Natural killer cell (primary cell): ENCODE data around the gene PDE4B. TPM values are rescaled to one million over a fixed set of nuclear protein-coding genes. Genes with fewer than 3 reads are reported as not detected.
A peak's percentile ranks its signal among the peaks of the same experiment; 100 is the strongest.

Experiments
- ATAC-seq, 3 donors: fragments of 150-1000 bp in 2 of 3; fragments of 200-7000 bp in 1 of 3; cut with Tn5 transposase; 1 replicate in 1 of 3; 2 replicates in 2 of 3; pipeline ENCODE4 v1.10.0; 2021; ENCODE audit warnings: mild to moderate bottlenecking in 2 of 3, moderate library complexity in 2 of 3
- DNase-seq, 2 donors: peaks; one replicate each; pipeline versions ENCODE4 v3.0.0 to v3.0.0-alpha.2; 2013 to 2021; ENCODE audit warnings: mixed read lengths in 1 of 2
- H3K27ac ChIP-seq: one replicate; pipeline ENCODE4 v1.5.1; 2013; ENCODE audit warnings: mild to moderate bottlenecking, low read length
- H3K27me3 ChIP-seq: one replicate; pipeline ENCODE4 v1.6.1; 2013; ENCODE audit warnings: low read length; ENCODE audit not compliant: control insufficient read depth, insufficient read depth
- H3K36me3 ChIP-seq: one replicate; pipeline ENCODE4 v1.6.1; 2013; ENCODE audit warnings: low read length; ENCODE audit not compliant: control insufficient read depth, insufficient read depth
- H3K4me1 ChIP-seq: one replicate; pipeline ENCODE4 v1.6.1; 2013; ENCODE audit warnings: low read length; ENCODE audit not compliant: control insufficient read depth, insufficient read depth
- H3K4me3 ChIP-seq: one replicate; pipeline ENCODE4 v1.5.1; 2013; ENCODE audit warnings: low read length
- H3K9me3 ChIP-seq: one replicate; pipeline ENCODE4 v1.6.1; 2013; ENCODE audit warnings: low read length; ENCODE audit not compliant: control insufficient read depth, insufficient read depth
- H3K27ac Mint-ChIP-seq, 2 donors: one replicate each; pipeline ENCODE4 v1.8.0; 2022; ENCODE audit warnings: mild to moderate bottlenecking in 2 of 2, mixed read lengths in 2 of 2, moderate library complexity in 1 of 2
- H3K27me3 Mint-ChIP-seq, 2 donors: one replicate each; pipeline ENCODE4 v1.8.0; 2022; ENCODE audit warnings: low read depth in 2 of 2, mixed read lengths in 2 of 2
- H3K36me3 Mint-ChIP-seq: one replicate; pipeline ENCODE4 v1.8.0; 2022; ENCODE audit warnings: mixed read lengths
- H3K4me1 Mint-ChIP-seq, 2 donors: one replicate each; pipeline ENCODE4 v1.8.0; 2022; ENCODE audit warnings: mixed read lengths in 2 of 2
- H3K4me3 Mint-ChIP-seq: one replicate; pipeline ENCODE4 v1.8.0; 2022; ENCODE audit warnings: mild to moderate bottlenecking, moderate library complexity, mixed read lengths
- H3K9me3 Mint-ChIP-seq, 2 donors: one replicate each; pipeline ENCODE4 v1.8.0; 2022; ENCODE audit warnings: mixed read lengths in 2 of 2
- CTCF ChIP-seq: fragments of 200-600 bp; IDR thresholded peaks from one replicate; pipeline ENCODE4 v1.8.0; 2022; ENCODE audit warnings: antibody characterized with exemption
- WGBS: methylation state at CpG from one replicate; pipeline ENCODE4 v1.1.7; 2013; ENCODE audit warnings: missing lambda C conversion rate; ENCODE audit not compliant: insufficient coverage; 5-methylcytosine and 5-hydroxymethylcytosine counted together
- intact Hi-C: fragments of 100-400 bp; cut with micrococcal nuclease; formaldehyde crosslinking; loops from one replicate; pipeline ENCODE4 v1.14.2; 2022
- total RNA-seq, 4 donors: library from RNA; stranded (reverse); fragments of 120-200 nt in 1 of 4; gene quantifications; one replicate each; pipeline versions ENCODE4 v1.2.3 to v1.2.4, GENCODE V29; 2013 to 2022

The PDE4B gene
- total RNA-seq, 3 donors from 2014 or later (not counting 1 experiment from before 2014, with no cell fraction given) = 18.0 to 42.4 (median 25.5) TPM

GRCh38 chr1:66288048-66288447 lies 495.4 kb downstream of the PDE4B start:
- peak in 1 of 2 donors; percentile 46 for DNase-seq
- Histone ChIP-seq H3K27me3 (no peaks in the 10 kb centered on the region), H3K4me1 (peaks cover 19% of the 10 kb centered on the region), H3K4me3 (no peak overlapping the region), H3K27ac (no peak overlapping the region), H3K36me3 (no peaks in the 10 kb centered on the region), H3K9me3 (no peaks in the 10 kb centered on the region)
- H3K27ac Mint-ChIP-seq = no peak overlapping the region
- H3K27me3 Mint-ChIP-seq = peaks cover 16 to 23% of the 10 kb centered on the region in 2 donors
- H3K4me3 Mint-ChIP-seq = no peak overlapping the region
- no peak for TF ChIP-seq CTCF
- intact Hi-C loops = loop anchor here (5.0 kb wide), 1 partner anchor 64 kb away; no protein-coding TSS in a partner anchor
- H3K4me1 Mint-ChIP-seq = peaks cover 22% of the 10 kb centered on the region in 2 donors
- WGBS = 58% methylated on average over 2 of the region's 2 CpGs
- H3K9me3 Mint-ChIP-seq = no peaks in the 10 kb centered on the region
- H3K36me3 Mint-ChIP-seq = no peaks in the 10 kb centered on the region
- peak in 2 of 3 donors; percentile 76 to 78 for ATAC-seq

GRCh38 chr1:66290761-66291530 lies 498.3 kb downstream of the PDE4B start:
- no CpG with 5 or more reads among the region's 1 CpG for WGBS
- Histone ChIP-seq H3K4me1 (peaks cover 16% of the 10 kb centered on the region), H3K36me3 (no peaks in the 10 kb centered on the region), H3K27me3 (no peaks in the 10 kb centered on the region), H3K9me3 (no peaks in the 10 kb centered on the region), H3K4me3 (no peak overlapping the region), H3K27ac (no peak overlapping the region)
- no peaks in the 10 kb centered on the region for H3K9me3 Mint-ChIP-seq
- no peak for TF ChIP-seq CTCF
- peaks cover 16 to 19% of the 10 kb centered on the region in 2 donors for H3K27me3 Mint-ChIP-seq
- intact Hi-C loops = no loop called here
- ATAC-seq (no peak), DNase-seq (no peak)
- H3K36me3 Mint-ChIP-seq = no peaks in the 10 kb centered on the region
- H3K4me3 Mint-ChIP-seq = no peak overlapping the region
- H3K27ac Mint-ChIP-seq = no peak overlapping the region
- peaks cover 8% of the 10 kb centered on the region in 2 donors for H3K4me1 Mint-ChIP-seq

DNA sequence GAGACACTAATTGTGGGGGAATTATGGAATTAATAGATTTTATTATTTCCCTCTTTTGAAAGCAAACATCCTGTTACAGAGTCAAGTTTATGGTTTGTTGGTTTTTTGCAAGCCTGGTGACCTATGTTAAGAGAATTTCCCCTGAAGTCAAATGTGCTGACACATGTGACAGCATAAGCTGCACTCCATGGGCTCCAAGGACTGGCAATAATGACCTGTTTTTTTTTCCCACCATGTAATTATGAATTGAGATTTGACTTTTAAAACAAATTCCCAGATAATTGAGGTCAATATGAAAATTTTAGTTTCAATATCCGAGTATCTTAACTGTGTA lies 498.8 kb downstream of the PDE4B start:
- Histone ChIP-seq H3K36me3 (no peaks in the 10 kb centered on the region), H3K9me3 (no peaks in the 10 kb centered on the region), H3K27me3 (no peaks in the 10 kb centered on the region), H3K27ac (no peak overlapping the region), H3K4me1 (peaks cover 12% of the 10 kb centered on the region), H3K4me3 (no peak overlapping the region)
- ATAC-seq = no peak
- intact Hi-C loops = no loop called here
- no peak overlapping the region for H3K27ac Mint-ChIP-seq
- DNase-seq = no peak
- H3K4me3 Mint-ChIP-seq = no peak overlapping the region
- no peak for TF ChIP-seq CTCF
- H3K27me3 Mint-ChIP-seq = peaks cover 16 to 19% of the 10 kb centered on the region in 2 donors
- H3K36me3 Mint-ChIP-seq = no peaks in the 10 kb centered on the region
- WGBS = no CpG with 5 or more reads among the region's 1 CpG
- H3K4me1 Mint-ChIP-seq = peaks cover 6 to 7% of the 10 kb centered on the region in 2 donors
- no peaks in the 10 kb centered on the region for H3K9me3 Mint-ChIP-seq

DNA sequence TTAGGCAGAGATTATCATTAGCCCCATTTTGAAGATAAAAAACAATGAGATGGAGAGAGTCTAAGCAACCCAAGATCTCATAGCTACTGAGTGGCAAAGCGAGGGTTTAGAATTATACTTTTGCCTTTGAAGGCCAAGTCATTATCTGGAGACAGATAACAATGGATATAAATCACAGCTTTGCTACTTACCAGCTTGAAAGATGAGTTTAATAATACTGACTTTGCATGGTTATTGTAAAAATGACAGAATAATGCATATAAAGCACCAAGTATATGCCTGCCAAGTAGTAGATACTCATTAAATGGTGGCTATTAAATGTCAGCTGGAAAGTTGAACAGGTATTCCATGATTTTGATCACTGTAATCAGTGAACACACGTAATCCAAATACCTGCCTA lies 499.6 kb downstream of the PDE4B start:
- peaks cover 16 to 19% of the 10 kb centered on the region in 2 donors for H3K27me3 Mint-ChIP-seq
- no peaks in the 10 kb centered on the region for H3K9me3 ChIP-seq
- H3K4me1 Mint-ChIP-seq = peaks cover 6 to 7% of the 10 kb centered on the region in 2 donors
- TF ChIP-seq CTCF = no peak
- 94% methylated on average over 2 of the region's 2 CpGs for WGBS
- peaks cover 9% of the 10 kb centered on the region for H3K4me1 ChIP-seq
- DNase-seq (no peak), ATAC-seq (no peak)
- no peaks in the 10 kb centered on the region for H3K9me3 Mint-ChIP-seq
- intact Hi-C loops = no loop called here
- H3K27ac ChIP-seq = no peak overlapping the region
- no peak overlapping the region for H3K27ac Mint-ChIP-seq
- H3K4me3 ChIP-seq = no peak overlapping the region
- no peaks in the 10 kb centered on the region for H3K36me3 Mint-ChIP-seq
- H3K27me3 ChIP-seq = no peaks in the 10 kb centered on the region
- H3K36me3 ChIP-seq = no peaks in the 10 kb centered on the region
- no peak overlapping the region for H3K4me3 Mint-ChIP-seq
